Natural killer cell (primary cell): ENCODE measurements around the gene ZC3H18. TPM values are rescaled to one million over a fixed set of nuclear protein-coding genes. Genes with fewer than 3 reads are reported as not detected.

Experiments
- ATAC-seq, 3 donors: fragments of 150-1000 bp in 2 of 3; fragments of 200-7000 bp in 1 of 3; cut with Tn5 transposase; 1 replicate in 1 of 3; 2 replicates in 2 of 3; pipeline ENCODE4 v1.10.0; 2021; ENCODE audit warnings: mild to moderate bottlenecking in 2 of 3, moderate library complexity in 2 of 3
- DNase-seq, 2 donors: peaks; one replicate each; pipeline versions ENCODE4 v3.0.0 to v3.0.0-alpha.2; 2013 to 2021; ENCODE audit warnings: mixed read lengths in 1 of 2
- H3K27ac ChIP-seq: one replicate; pipeline ENCODE4 v1.5.1; 2013; ENCODE audit warnings: mild to moderate bottlenecking, low read length
- H3K27me3 ChIP-seq: one replicate; pipeline ENCODE4 v1.6.1; 2013; ENCODE audit warnings: low read length; ENCODE audit not compliant: control insufficient read depth, insufficient read depth
- H3K36me3 ChIP-seq: one replicate; pipeline ENCODE4 v1.6.1; 2013; ENCODE audit warnings: low read length; ENCODE audit not compliant: control insufficient read depth, insufficient read depth
- H3K4me1 ChIP-seq: one replicate; pipeline ENCODE4 v1.6.1; 2013; ENCODE audit warnings: low read length; ENCODE audit not compliant: control insufficient read depth, insufficient read depth
- H3K4me3 ChIP-seq: one replicate; pipeline ENCODE4 v1.5.1; 2013; ENCODE audit warnings: low read length
- H3K9me3 ChIP-seq: one replicate; pipeline ENCODE4 v1.6.1; 2013; ENCODE audit warnings: low read length; ENCODE audit not compliant: control insufficient read depth, insufficient read depth
- H3K27ac Mint-ChIP-seq, 2 donors: one replicate each; pipeline ENCODE4 v1.8.0; 2022; ENCODE audit warnings: mild to moderate bottlenecking in 2 of 2, mixed read lengths in 2 of 2, moderate library complexity in 1 of 2
- H3K27me3 Mint-ChIP-seq, 2 donors: one replicate each; pipeline ENCODE4 v1.8.0; 2022; ENCODE audit warnings: low read depth in 2 of 2, mixed read lengths in 2 of 2
- H3K36me3 Mint-ChIP-seq: one replicate; pipeline ENCODE4 v1.8.0; 2022; ENCODE audit warnings: mixed read lengths
- H3K4me1 Mint-ChIP-seq, 2 donors: one replicate each; pipeline ENCODE4 v1.8.0; 2022; ENCODE audit warnings: mixed read lengths in 2 of 2
- H3K4me3 Mint-ChIP-seq: one replicate; pipeline ENCODE4 v1.8.0; 2022; ENCODE audit warnings: mild to moderate bottlenecking, moderate library complexity, mixed read lengths
- H3K9me3 Mint-ChIP-seq, 2 donors: one replicate each; pipeline ENCODE4 v1.8.0; 2022; ENCODE audit warnings: mixed read lengths in 2 of 2
- CTCF ChIP-seq: fragments of 200-600 bp; IDR thresholded peaks from one replicate; pipeline ENCODE4 v1.8.0; 2022; ENCODE audit warnings: antibody characterized with exemption
- WGBS: methylation state at CpG from one replicate; pipeline ENCODE4 v1.1.7; 2013; ENCODE audit warnings: missing lambda C conversion rate; ENCODE audit not compliant: insufficient coverage; 5-methylcytosine and 5-hydroxymethylcytosine counted together
- intact Hi-C: fragments of 100-400 bp; cut with micrococcal nuclease; formaldehyde crosslinking; loops from one replicate; pipeline ENCODE4 v1.14.2; 2022
- total RNA-seq, 4 donors: library from RNA; stranded (reverse); fragments of 120-200 nt in 1 of 4; gene quantifications; one replicate each; pipeline versions ENCODE4 v1.2.3 to v1.2.4, GENCODE V29; 2013 to 2022

The ZC3H18 gene
- total RNA-seq, 3 donors from 2014 or later (not counting 1 experiment from before 2014, with no cell fraction given): 125 to 130 (median 126) TPM

- Mint-ChIP-seq H3K27me3 (no peaks in the 10 kb centered on the region), H3K36me3 (peaks cover 10% of the 10 kb centered on the region), H3K9me3 (peaks cover 4 to 5% of the 10 kb centered on the region in 2 donors), H3K27ac (peak overlapping the region in 1 of 2 donors; percentile 72), H3K4me3 (no peak overlapping the region), H3K4me1 (peaks cover 0 to 58% of the 10 kb centered on the region in 2 donors)
- DNase-seq (peak in 1 of 2 donors; percentile 34), ATAC-seq (peak in 2 of 3 donors; percentile 39 to 77)
- Histone ChIP-seq H3K27me3 (no peaks in the 10 kb centered on the region), H3K9me3 (peaks cover 24% of the 10 kb centered on the region), H3K27ac (no peak overlapping the region), H3K4me1 (peaks cover 72% of the 10 kb centered on the region), H3K36me3 (peaks cover 10% of the 10 kb centered on the region), H3K4me3 (peak overlapping the region; percentile 31)
- intact Hi-C loops: no loop called here
- no peak for TF ChIP-seq CTCF
- WGBS: 38% methylated on average over 25 of the region's 26 CpGs
Observed at GRCh38 chr16:88539652-88540345, 30.4 kb upstream of the ZC3H18 start.

DNA sequence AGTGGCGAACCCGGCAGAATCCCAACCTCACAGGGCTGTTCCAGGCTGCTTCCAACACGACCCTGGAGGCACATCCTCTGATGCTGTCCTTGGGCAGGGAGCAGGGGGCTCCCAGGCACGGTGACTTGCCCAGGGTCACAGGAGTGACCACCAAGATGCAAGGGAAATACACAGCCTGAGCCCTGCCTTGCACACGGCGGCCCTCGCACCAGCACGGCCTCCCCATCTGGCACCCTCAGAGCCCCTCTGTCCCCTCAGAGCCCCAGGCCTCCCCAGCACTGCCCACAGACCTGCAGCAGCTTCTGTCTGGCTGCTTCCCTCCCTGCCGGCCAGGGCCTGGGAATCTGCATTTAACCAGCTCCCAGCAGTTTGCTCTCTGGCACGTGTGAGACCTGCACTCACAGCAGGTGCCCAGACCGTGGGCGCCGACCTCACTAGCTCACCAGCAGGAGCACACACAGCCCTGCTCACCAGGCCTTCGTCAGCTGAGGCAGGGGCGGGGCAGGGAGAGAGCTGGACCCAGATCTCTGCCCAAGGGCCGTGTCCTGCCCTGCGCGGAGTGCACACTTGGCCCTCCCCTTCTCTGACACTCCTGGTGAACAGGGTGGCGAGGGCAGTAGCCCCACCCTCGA is 29.7 kb upstream of the ZC3H18 start:
- H3K27me3 Mint-ChIP-seq: no peaks in the 10 kb centered on the region
- H3K36me3 ChIP-seq: peaks cover 5% of the 10 kb centered on the region
- H3K4me1 ChIP-seq: peaks cover 72% of the 10 kb centered on the region
- no peak for TF ChIP-seq CTCF
- no peak overlapping the region for H3K27ac ChIP-seq
- WGBS: 63% methylated on average over 20 of the region's 20 CpGs
- H3K36me3 Mint-ChIP-seq: peaks cover 10% of the 10 kb centered on the region
- peaks cover 26% of the 10 kb centered on the region for H3K9me3 ChIP-seq
- no peak for DNase-seq
- H3K27me3 ChIP-seq: no peaks in the 10 kb centered on the region
- peak overlapping the region in 1 of 2 donors; percentile 72 for H3K27ac Mint-ChIP-seq
- ATAC-seq: peak in 1 of 3 donors; percentile 25
- peaks cover 4 to 5% of the 10 kb centered on the region in 2 donors for H3K9me3 Mint-ChIP-seq
- intact Hi-C loops: no loop called here
- no peak overlapping the region for H3K4me3 Mint-ChIP-seq
- H3K4me3 ChIP-seq: peak overlapping the region; percentile 31
- H3K4me1 Mint-ChIP-seq: peaks cover 0 to 57% of the 10 kb centered on the region in 2 donors

DNA sequence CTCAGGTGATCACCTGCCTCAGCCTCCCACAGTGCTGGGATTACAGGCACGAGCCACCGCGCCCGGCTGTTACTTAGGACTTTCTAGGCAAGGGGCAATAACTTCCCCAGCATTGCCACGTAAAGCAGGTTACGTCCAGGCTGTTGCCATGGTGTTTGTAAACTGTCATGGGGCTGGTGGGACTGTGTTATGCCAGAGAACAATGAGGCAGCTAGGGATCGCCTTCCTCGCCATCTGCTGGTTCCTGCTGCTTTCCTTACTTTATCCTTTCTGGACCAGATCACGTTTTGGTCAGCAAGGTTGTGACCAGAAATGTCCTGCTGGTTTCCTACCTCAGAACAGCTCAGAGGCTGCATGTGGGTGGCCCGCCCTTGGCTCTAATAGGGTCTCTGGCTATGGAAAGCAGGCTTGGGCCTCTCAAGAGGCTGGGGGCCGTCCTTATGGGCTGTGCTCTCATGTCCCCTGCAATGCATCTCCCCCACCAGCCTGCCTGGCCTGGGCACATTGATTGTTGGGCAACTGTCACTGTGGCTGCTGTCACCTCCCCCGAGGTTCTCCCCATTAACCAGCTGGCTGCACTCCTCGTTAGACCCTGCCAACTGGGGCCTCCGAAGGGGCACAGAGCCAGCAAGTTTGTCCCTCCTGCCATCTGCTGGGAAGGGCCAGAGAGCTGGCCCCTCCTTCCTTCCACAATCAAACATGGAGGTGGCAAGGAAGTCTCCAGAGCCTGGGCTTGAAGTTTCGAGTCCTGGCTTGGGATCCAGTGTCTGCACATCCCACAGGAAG is 28.2 kb upstream of the ZC3H18 start:
- Histone ChIP-seq H3K27me3 (no peaks in the 10 kb centered on the region), H3K4me3 (no peak overlapping the region), H3K4me1 (peaks cover 75% of the 10 kb centered on the region), H3K9me3 (peaks cover 31% of the 10 kb centered on the region), H3K27ac (no peak overlapping the region), H3K36me3 (peaks cover 1% of the 10 kb centered on the region)
- H3K27ac Mint-ChIP-seq: peak overlapping the region in 1 of 2 donors; percentile 70
- no peak overlapping the region for H3K4me3 Mint-ChIP-seq
- ATAC-seq: no peak
- H3K9me3 Mint-ChIP-seq: peaks cover 4 to 5% of the 10 kb centered on the region in 2 donors
- 76% methylated on average over 15 of the region's 15 CpGs for WGBS
- DNase-seq: no peak
- peaks cover 8 to 58% of the 10 kb centered on the region in 2 donors for H3K4me1 Mint-ChIP-seq
- peaks cover 10% of the 10 kb centered on the region for H3K36me3 Mint-ChIP-seq
- TF ChIP-seq CTCF: no peak
- intact Hi-C loops: no loop called here
- no peaks in the 10 kb centered on the region for H3K27me3 Mint-ChIP-seq
